Measurements from ENCODE around the gene SDK1.

SDK1 gene

GRCh38 chr7:3459111-3459510 is 158.1 kb downstream of the SDK1 start:
- DNase-seq (ENCODE audit: low spot score), result no peak

GRCh38 chr7:3461923-3462322 is 160.9 kb downstream of the SDK1 start:
- DNase-seq (ENCODE audit: low spot score), result no peak

DNA sequence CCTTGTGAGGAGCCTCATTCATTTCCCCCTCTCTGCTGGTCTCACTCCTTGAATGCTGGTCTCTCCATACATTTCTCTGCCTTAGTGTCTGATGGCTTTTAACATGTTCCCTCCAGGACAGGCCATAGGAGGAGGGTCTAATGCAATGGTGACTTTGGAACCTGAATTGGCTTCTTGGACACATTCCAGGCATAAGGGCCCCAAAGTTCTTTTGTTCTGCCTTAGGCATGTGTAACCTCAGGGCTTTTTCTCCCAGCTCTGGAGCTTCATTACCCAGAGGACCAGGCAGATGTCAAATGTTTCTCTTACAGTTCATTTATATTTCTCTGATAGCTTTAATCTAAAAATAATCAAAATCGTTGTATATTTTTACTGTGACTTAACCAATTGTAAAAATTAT is 162.6 kb downstream of the SDK1 start:
- no peak for DNase-seq (ENCODE audit: low spot score)

- no peak for DNase-seq (ENCODE audit: low spot score)
Observed at GRCh38 chr7:3464900-3465622, 164.0 kb downstream of the SDK1 start.

GRCh38 chr7:3466261-3466660 is 165.2 kb downstream of the SDK1 start:
- no peak for DNase-seq (ENCODE audit: low spot score)

DNA sequence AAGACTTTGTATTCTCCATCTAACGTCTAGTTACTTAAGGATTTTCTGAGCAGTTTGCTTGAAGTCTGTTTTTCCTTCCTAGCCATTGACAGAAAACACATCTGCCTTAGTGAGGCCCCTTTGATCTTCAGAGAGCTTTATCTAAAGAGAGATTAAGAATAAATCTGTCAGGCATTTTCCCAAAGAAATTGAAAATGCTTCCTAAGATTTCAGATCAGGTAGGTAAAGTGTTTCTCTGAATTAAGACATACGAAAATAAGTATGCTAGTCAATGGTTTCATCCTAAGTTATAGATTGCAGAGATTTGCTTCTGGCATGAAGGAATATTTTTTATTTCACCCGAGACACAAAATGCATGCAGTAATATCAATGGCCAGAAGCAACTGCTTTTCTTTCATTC is 168.6 kb downstream of the SDK1 start:
- no peak for DNase-seq (ENCODE audit: low spot score)

DNA sequence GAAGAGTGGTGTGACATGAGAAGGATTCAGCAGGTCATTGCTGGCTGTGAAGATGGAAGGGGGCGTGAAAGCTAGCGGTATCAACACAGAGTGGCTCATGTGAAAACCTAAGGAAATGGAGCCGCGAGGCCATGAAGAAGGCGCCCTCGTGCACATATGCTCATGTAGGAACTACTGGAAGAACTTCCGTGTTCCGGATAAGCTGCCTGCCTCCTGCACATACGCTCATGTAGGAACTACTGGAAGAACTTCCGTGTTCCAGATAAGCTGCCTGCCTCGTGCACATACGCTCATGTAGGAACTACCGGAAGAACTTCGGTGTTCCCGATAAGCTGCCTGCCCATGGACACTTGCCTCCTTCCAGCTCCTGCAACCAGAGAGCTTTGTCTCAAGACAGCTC is 179.1 kb downstream of the SDK1 start:
- no peak for DNase-seq (ENCODE audit: low spot score)

GRCh38 chr7:3481435-3481834 is 180.4 kb downstream of the SDK1 start:
- DNase-seq (ENCODE audit: low spot score), result no peak

DNA sequence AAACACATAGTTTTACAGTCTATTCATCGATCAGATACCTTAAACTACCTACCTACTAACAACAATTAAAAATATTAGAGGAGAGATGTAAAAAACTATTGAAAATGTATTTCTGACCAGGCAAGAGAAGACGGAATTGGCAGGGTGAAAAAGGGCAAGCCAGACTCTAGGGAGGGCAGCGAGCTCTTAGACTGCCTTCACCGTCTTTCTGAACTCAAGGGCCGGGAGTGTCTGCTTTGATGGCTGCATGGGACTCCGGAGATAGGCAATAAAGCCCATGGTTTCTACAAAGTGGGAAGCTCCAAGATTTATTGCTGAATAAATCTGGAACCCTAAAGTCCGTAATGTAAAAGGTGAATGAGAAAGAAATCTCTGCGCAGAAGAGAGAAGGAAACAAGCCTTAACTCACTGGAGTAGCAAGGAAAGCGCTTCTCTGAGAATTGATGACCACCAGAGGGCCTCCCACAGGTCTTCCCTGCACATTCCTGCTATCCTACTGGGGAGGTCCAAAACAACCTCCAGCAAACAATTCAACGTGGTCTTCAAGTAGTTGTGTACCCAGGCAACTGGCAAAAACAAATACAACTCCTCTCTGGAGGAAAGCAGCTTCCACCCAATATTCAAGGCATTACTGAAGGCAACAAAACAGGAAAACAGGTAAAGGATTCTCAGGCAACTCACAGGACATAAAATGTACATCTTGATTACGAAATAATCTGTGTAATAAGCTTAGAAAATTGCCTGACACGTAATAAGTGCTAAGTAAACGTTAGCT is 181.3 kb downstream of the SDK1 start:
- no peak for DNase-seq (ENCODE audit: low spot score)

- DNase-seq (ENCODE audit: low spot score), result no peak
Observed at GRCh38 chr7:3486841-3487240, 185.8 kb downstream of the SDK1 start.

DNA sequence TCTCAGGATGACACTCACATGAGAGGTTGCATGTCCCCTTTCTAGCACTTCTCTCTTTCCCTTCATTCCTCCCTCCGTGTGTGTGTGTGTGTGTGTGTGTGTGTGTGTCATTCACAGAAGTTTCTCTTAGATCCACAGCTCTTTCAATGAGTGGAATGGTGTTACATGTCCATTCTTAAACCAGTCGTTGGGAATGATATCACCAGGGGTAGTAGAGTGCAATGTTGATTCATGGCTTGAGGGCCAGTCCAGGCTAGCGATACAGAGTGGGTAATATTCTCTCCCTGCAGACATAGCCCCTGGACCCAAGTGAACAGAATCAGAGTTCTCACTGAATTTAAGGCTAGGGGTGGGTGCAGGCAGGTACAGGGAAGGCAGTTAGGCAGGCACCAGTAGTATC is 187.8 kb downstream of the SDK1 start:
- no peak for DNase-seq (ENCODE audit: low spot score)

DNA sequence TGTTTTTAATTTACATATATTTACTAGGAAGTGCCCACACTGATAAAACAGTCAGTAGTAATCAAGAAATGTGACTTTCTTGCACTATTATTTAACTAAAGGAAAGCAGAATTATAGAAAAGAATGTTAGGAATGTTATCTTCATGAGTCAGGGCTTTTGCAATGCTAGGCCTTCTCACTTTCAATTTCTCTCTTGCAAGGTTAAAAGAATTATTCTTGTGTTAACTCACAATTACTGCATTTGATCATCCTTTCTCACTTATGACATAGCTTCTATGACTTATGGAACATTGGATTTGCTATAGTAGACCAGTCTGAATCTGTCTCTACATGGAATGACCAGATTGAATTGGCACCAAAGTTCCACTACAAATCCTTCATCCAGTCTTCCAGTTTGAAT is 192.4 kb downstream of the SDK1 start:
- DNase-seq (ENCODE audit: low spot score), result no peak

GRCh38 chr7:3494947-3495346 is 193.9 kb downstream of the SDK1 start:
- no peak for DNase-seq (ENCODE audit: low spot score)

DNA sequence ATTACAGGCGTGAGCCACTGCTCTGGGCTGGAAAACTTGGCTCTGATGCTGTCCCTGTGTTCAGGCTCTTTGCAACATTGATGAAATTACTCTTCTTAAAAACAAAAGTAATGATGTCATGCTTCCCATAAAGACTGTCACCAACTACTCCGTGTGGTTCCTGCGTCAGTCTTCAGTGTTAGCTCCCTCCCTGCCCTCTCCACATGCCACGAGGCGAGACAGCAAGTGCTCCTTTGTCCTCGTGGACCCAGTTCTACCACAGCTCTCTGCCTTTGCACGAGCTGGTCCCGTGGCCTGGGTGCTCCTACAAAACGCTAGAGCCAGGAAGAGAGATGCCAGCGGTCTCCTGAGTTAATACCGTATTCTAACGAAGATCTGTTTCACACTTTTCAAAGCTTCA is 194.5 kb downstream of the SDK1 start:
- DNase-seq (ENCODE audit: low spot score), result no peak

- DNase-seq (ENCODE audit: low spot score), result no peak
Observed at GRCh38 chr7:3495954-3496353, 194.9 kb downstream of the SDK1 start.

DNA sequence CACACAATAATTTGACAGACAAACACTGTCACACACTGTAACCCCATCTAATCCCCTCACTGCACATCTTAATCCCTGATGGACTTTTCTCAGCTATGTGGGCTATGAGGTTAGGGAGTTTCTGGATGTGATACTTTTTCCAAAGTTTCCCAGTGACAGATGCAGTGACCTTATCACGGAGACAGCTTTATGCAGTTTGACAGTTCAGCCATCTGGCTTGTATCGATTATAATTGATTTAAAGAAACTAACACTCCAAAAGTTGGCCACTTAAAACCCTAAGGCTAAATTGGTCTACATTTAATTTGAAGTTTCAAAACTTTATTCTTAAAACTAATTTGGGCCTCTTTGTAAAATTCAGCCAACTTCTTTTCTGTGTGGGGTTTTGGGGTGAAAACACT is 196.7 kb downstream of the SDK1 start:
- DNase-seq (ENCODE audit: low spot score), result no peak

DNA sequence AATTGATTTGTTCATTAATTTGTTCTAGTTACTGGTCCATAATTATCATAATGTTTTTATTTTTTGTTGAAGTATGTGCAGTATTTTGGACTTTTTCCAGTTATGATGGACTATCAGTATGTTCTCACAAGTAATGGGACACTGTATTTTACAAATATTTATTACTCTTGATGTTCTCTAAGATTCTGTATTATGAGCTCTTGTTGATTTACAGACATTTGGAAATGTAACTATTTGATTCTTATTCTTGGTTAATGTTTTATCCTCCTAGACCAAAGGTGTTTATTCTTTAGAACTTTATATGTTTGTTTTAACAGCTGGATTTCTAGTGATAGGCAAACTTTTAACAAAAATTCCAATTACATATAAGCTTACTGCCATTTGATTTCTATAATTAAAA is 200.6 kb downstream of the SDK1 start:
- no peak for DNase-seq (ENCODE audit: low spot score)

GRCh38 chr7:3504384-3504783 is 203.3 kb downstream of the SDK1 start:
- no peak for DNase-seq (ENCODE audit: low spot score)

- no peak for DNase-seq (ENCODE audit: low spot score)
Observed at GRCh38 chr7:3510101-3511020, 209.3 kb downstream of the SDK1 start.

GRCh38 chr7:3517344-3517743 is 216.3 kb downstream of the SDK1 start:
- no peak for DNase-seq (ENCODE audit: low spot score)

GRCh38 chr7:3518546-3518945 is 217.5 kb downstream of the SDK1 start:
- no peak for DNase-seq (ENCODE audit: low spot score)

DNA sequence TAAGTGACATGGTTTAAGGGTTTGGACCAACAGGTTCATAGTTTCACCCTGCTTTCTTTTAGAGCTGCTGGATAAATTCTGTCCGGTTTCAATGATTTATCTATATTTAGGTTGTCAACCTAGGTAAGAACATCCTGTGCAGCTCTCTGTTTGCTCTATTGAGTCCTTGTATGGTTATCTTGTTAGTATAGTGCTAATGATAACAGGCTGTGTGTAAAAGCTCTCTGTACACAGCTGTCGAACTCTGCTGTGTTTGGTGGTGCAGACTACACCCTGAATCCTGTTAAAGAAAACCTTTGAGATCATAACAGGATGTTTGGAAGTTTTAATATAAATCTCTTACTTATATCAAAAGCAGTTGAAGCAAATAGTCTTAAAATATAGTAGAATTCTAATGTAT is 219.2 kb downstream of the SDK1 start:
- DNase-seq (ENCODE audit: low spot score), result no peak

All from GM03348 (cell line).